GM18507 (cell line): ENCODE data around the gene MROH2B.
"Not testable (repeated sequence)": the region's sequence is repeated elsewhere in the genome, so short reads cannot be mapped to it uniquely, and the experiment has no call there.

ENCODE experiments used
- DNase-seq: peaks from one replicate; pipeline ENCODE4 v3.0.0; 2011; ENCODE audit warnings: low read depth; ENCODE audit not compliant: insufficient read length; ENCODE audit errors: extremely low spot score
- FAIRE-seq: peaks from 2 replicates; lab custom pipeline; 2011; peaks lifted over from hg19 to GRCh38; lab: Jason Lieb, UNC

The MROH2B gene

GRCh38 chr5:41043109-41043747, 27.9 kb downstream of the MROH2B start:
- DNase-seq (no peak), FAIRE-seq (no peak)

GRCh38 chr5:41032973-41033372, 38.2 kb downstream of the MROH2B start:
- DNase-seq (no peak), FAIRE-seq (no peak)

- DNase-seq, FAIRE-seq: not testable (repeated sequence)
Measured at GRCh38 chr5:41022600-41022999, 48.5 kb downstream of the MROH2B start.

- FAIRE-seq (no peak), DNase-seq (no peak)
Measured at GRCh38 chr5:41012318-41012717, 58.8 kb downstream of the MROH2B start.

- FAIRE-seq (no peak), DNase-seq (no peak)
Measured at GRCh38 chr5:41010572-41010971, 60.6 kb downstream of the MROH2B start.

GRCh38 chr5:41009232-41009631, 61.9 kb downstream of the MROH2B start:
- FAIRE-seq (no peak), DNase-seq (no peak)

GRCh38 chr5:41004931-41005330, 66.2 kb downstream of the MROH2B start:
- FAIRE-seq (no peak), DNase-seq (no peak)

GRCh38 chr5:41003670-41004376, 67.3 kb downstream of the MROH2B start:
- DNase-seq (no peak), FAIRE-seq (no peak)

- no peak for DNase-seq
- no peak for FAIRE-seq
Measured at GRCh38 chr5:40999966-41000365, 71.2 kb downstream of the MROH2B start.

GRCh38 chr5:40999142-40999541, 72.0 kb downstream of the MROH2B start:
- FAIRE-seq = no peak
- no peak for DNase-seq

GRCh38 chr5:40995801-40996586, 75.1 kb downstream of the MROH2B start:
- FAIRE-seq = no peak
- no peak for DNase-seq

- FAIRE-seq (no peak), DNase-seq (no peak)
Measured at GRCh38 chr5:40991981-40992559, 79.1 kb downstream of the MROH2B start.

GRCh38 chr5:40991168-40991980, 79.8 kb downstream of the MROH2B start:
- FAIRE-seq = no peak

GRCh38 chr5:40988746-40989510, 82.2 kb downstream of the MROH2B start:
- DNase-seq (no peak), FAIRE-seq (no peak)

More at GRCh38 chr5:40991168-40991980, 79.8 kb downstream of the MROH2B start:
- DNase-seq = no peak

- no peak for FAIRE-seq
- no peak for DNase-seq
Measured at GRCh38 chr5:40987349-40987748, 83.8 kb downstream of the MROH2B start.

- FAIRE-seq = no peak
- no peak for DNase-seq
Measured at GRCh38 chr5:40986666-40987065, 84.5 kb downstream of the MROH2B start.

GRCh38 chr5:40985501-40985900, 85.6 kb downstream of the MROH2B start:
- FAIRE-seq (no peak), DNase-seq (no peak)

GRCh38 chr5:40984884-40985283, 86.3 kb downstream of the MROH2B start:
- DNase-seq (no peak), FAIRE-seq (no peak)

GRCh38 chr5:40983781-40984180, 87.4 kb downstream of the MROH2B start:
- no peak for FAIRE-seq
- DNase-seq = no peak
